Activated naive CD8-positive, alpha-beta T cell (primary cell): ENCODE results near the gene RBM20.

Source experiments
- H3K27ac Mint-ChIP-seq: one replicate; pipeline ENCODE4 v1.8.0; 2021; ENCODE audit warnings: mixed read lengths
- H3K27me3 Mint-ChIP-seq: one replicate; pipeline ENCODE4 v1.8.0; 2021; ENCODE audit warnings: mixed read lengths
- H3K36me3 Mint-ChIP-seq: one replicate; pipeline ENCODE4 v1.8.0; 2021; ENCODE audit warnings: mixed read lengths
- H3K4me1 Mint-ChIP-seq: one replicate; pipeline ENCODE4 v1.8.0; 2021; ENCODE audit warnings: low read depth, mixed read lengths
- H3K4me3 Mint-ChIP-seq: one replicate; pipeline ENCODE4 v1.8.0; 2021; ENCODE audit warnings: mild to moderate bottlenecking, mixed read lengths
- H3K9me3 Mint-ChIP-seq: one replicate; pipeline ENCODE4 v1.8.0; 2021; ENCODE audit warnings: low read depth, mixed read lengths

RBM20 gene

GRCh38 chr10:110876788-110877187 is 232.7 kb downstream of the RBM20 start:
- H3K27me3 Mint-ChIP-seq, result no peaks in the 10 kb centered on the region

GRCh38 chr10:110880012-110880411 is 235.9 kb downstream of the RBM20 start:
- Mint-ChIP-seq H3K27ac (peak overlapping the region; percentile 87), H3K4me1 (peaks cover 87% of the 10 kb centered on the region), H3K27me3 (no peaks in the 10 kb centered on the region), H3K9me3 (no peaks in the 10 kb centered on the region), H3K4me3 (peak overlapping the region; percentile 22), H3K36me3 (peaks cover 15% of the 10 kb centered on the region)

More at GRCh38 chr10:110876788-110877187, 232.7 kb downstream of the RBM20 start:
- peaks cover 6% of the 10 kb centered on the region for H3K36me3 Mint-ChIP-seq
- H3K4me1 Mint-ChIP-seq, result peaks cover 72% of the 10 kb centered on the region
- H3K9me3 Mint-ChIP-seq, result no peaks in the 10 kb centered on the region
- H3K4me3 Mint-ChIP-seq, result no peak overlapping the region
- H3K27ac Mint-ChIP-seq, result peak overlapping the region; percentile 76

GRCh38 chr10:110881247-110881646 is 237.1 kb downstream of the RBM20 start:
- Mint-ChIP-seq H3K4me3 (peak overlapping the region; percentile 39), H3K4me1 (peaks cover 86% of the 10 kb centered on the region), H3K9me3 (no peaks in the 10 kb centered on the region), H3K36me3 (peaks cover 19% of the 10 kb centered on the region), H3K27me3 (no peaks in the 10 kb centered on the region), H3K27ac (peak overlapping the region; percentile 87)

- Mint-ChIP-seq H3K27me3 (no peaks in the 10 kb centered on the region), H3K4me3 (peak overlapping the region; percentile 44), H3K4me1 (peaks cover 85% of the 10 kb centered on the region), H3K36me3 (peaks cover 20% of the 10 kb centered on the region), H3K9me3 (no peaks in the 10 kb centered on the region), H3K27ac (peak overlapping the region; percentile 87)
These were observed 237.8 kb downstream of the RBM20 start for GRCh38 chr10:110881905-110882304.

GRCh38 chr10:110883924-110884323 is 239.8 kb downstream of the RBM20 start:
- Mint-ChIP-seq H3K4me1 (peaks cover 80% of the 10 kb centered on the region), H3K27ac (peak overlapping the region; percentile 94), H3K36me3 (peaks cover 14% of the 10 kb centered on the region), H3K27me3 (no peaks in the 10 kb centered on the region), H3K4me3 (peak overlapping the region; percentile 78), H3K9me3 (no peaks in the 10 kb centered on the region)

- H3K27me3 Mint-ChIP-seq, result no peaks in the 10 kb centered on the region
- peak overlapping the region; percentile 92 for H3K27ac Mint-ChIP-seq
- H3K36me3 Mint-ChIP-seq, result peaks cover 14% of the 10 kb centered on the region
- peaks cover 69% of the 10 kb centered on the region for H3K4me1 Mint-ChIP-seq
- no peaks in the 10 kb centered on the region for H3K9me3 Mint-ChIP-seq
- peak overlapping the region; percentile 27 for H3K4me3 Mint-ChIP-seq
These were observed 242.0 kb downstream of the RBM20 start for GRCh38 chr10:110885932-110886674.

GRCh38 chr10:110887560-110887959 is 243.4 kb downstream of the RBM20 start:
- H3K4me3 Mint-ChIP-seq, result no peak overlapping the region
- H3K4me1 Mint-ChIP-seq, result peaks cover 65% of the 10 kb centered on the region
- peak overlapping the region; percentile 79 for H3K27ac Mint-ChIP-seq
- H3K9me3 Mint-ChIP-seq, result no peaks in the 10 kb centered on the region
- H3K36me3 Mint-ChIP-seq, result peaks cover 14% of the 10 kb centered on the region
- no peaks in the 10 kb centered on the region for H3K27me3 Mint-ChIP-seq
